ENCODE results near the gene SLX4IP.

GRCh38 chr20:10616212-10616611, 181.1 kb downstream of the SLX4IP start:
- TF ChIP-seq MAX (IDR thresholded peaks at IDR 0.05; ENCODE audit: insufficient read depth, insufficient read length): no peak
- TF ChIP-seq POLR2A (IDR thresholded peaks at IDR 0.05; ENCODE audit: low read depth, low read length): no peak
- no peak for TF ChIP-seq POLR2AphosphoS5 (IDR thresholded peaks at IDR 0.05; ENCODE audit: insufficient read depth, low read depth, low read length)
- no peak for TF ChIP-seq CTCF (IDR thresholded peaks at IDR 0.05; ENCODE audit: extremely low read depth in 1 of 2, insufficient read depth in 1 of 2, low read depth in 1 of 2, low read length in 2 of 2)
- no peak for TF ChIP-seq GATA2 (IDR thresholded peaks at IDR 0.05; ENCODE audit: insufficient read depth, insufficient read length, low read depth, low read length)
- TF ChIP-seq EZH2 (IDR thresholded peaks at IDR 0.05; ENCODE audit: borderline replicate concordance, low read depth, low read length, severe bottlenecking): no peak
- TF ChIP-seq FOS (IDR thresholded peaks at IDR 0.05; ENCODE audit: borderline replicate concordance, insufficient read depth, low read length): no peak
- TF ChIP-seq JUN (IDR thresholded peaks at IDR 0.05; ENCODE audit: borderline replicate concordance, insufficient read depth, insufficient read length, low read depth): no peak
- no peak for TF ChIP-seq MYC (IDR thresholded peaks at IDR 0.05; ENCODE audit: low read depth, low read length)
